ENCODE results near the gene ZNF750.

ZNF750 gene

GRCh38 chr17:82839617-82840292 lies at the start of gene ZNF750:
Gene ZNF750, minus strand, starts transcription at chr17:82840022. Its CDS starts 7,568 bp downstream, at chr17:82832454.
- no peaks in the 10 kb centered on the region for H3K4me1 ChIP-seq (ENCODE audit: control insufficient read depth, insufficient read depth, low read length)
- H3K27ac ChIP-seq (ENCODE audit: low read depth, low read length), result no peak within 1 kb of the TSS

GRCh38 chr17:82888583-82889495 lies 49.0 kb upstream of the ZNF750 start:
- no peaks in the 10 kb centered on the region for H3K27me3 ChIP-seq (ENCODE audit: control insufficient read depth, insufficient read depth, low read length)
- no peak overlapping the region for H3K9ac ChIP-seq (ENCODE audit: low read length)
- H3K36me3 ChIP-seq (ENCODE audit: control insufficient read depth, insufficient read depth, low read length), result peaks cover 5% of the 10 kb centered on the region
- no peaks in the 10 kb centered on the region for H3K4me1 ChIP-seq (ENCODE audit: control insufficient read depth, insufficient read depth, low read length)
- H3K27ac ChIP-seq (ENCODE audit: low read depth, low read length), result no peak overlapping the region
- no peak overlapping the region for H3K4me3 ChIP-seq (ENCODE audit: low read length)

More at GRCh38 chr17:82839617-82840292, at the start of gene ZNF750:
- no peak within 1 kb of the TSS for H3K9ac ChIP-seq (ENCODE audit: low read length)
- no peaks in the 10 kb centered on the region for H3K36me3 ChIP-seq (ENCODE audit: control insufficient read depth, insufficient read depth, low read length)
- H3K4me3 ChIP-seq (ENCODE audit: low read length), result no peak within 1 kb of the TSS
- no peaks in the 10 kb centered on the region for H3K27me3 ChIP-seq (ENCODE audit: control insufficient read depth, insufficient read depth, low read length)

- no peaks in the 10 kb centered on the region for H3K4me1 ChIP-seq (ENCODE audit: control insufficient read depth, insufficient read depth, low read length)
- no peak overlapping the region for H3K27ac ChIP-seq (ENCODE audit: low read depth, low read length)
Measured at GRCh38 chr17:82887255-82888164, 47.7 kb upstream of the ZNF750 start.

GRCh38 chr17:82884970-82885353 lies 45.1 kb upstream of the ZNF750 start:
- no peaks in the 10 kb centered on the region for H3K4me1 ChIP-seq (ENCODE audit: control insufficient read depth, insufficient read depth, low read length)
- H3K27ac ChIP-seq (ENCODE audit: low read depth, low read length), result no peak overlapping the region
- no peaks in the 10 kb centered on the region for H3K27me3 ChIP-seq (ENCODE audit: control insufficient read depth, insufficient read depth, low read length)
- no peak overlapping the region for H3K4me3 ChIP-seq (ENCODE audit: low read length)
- no peak overlapping the region for H3K9ac ChIP-seq (ENCODE audit: low read length)
- peaks cover 5% of the 10 kb centered on the region for H3K36me3 ChIP-seq (ENCODE audit: control insufficient read depth, insufficient read depth, low read length)

More at GRCh38 chr17:82887255-82888164, 47.7 kb upstream of the ZNF750 start:
- Histone ChIP-seq H3K36me3 (ENCODE audit: control insufficient read depth, insufficient read depth, low read length) (peaks cover 5% of the 10 kb centered on the region), H3K27me3 (ENCODE audit: control insufficient read depth, insufficient read depth, low read length) (no peaks in the 10 kb centered on the region), H3K9ac (ENCODE audit: low read length) (no peak overlapping the region), H3K4me3 (ENCODE audit: low read length) (no peak overlapping the region)

- H3K27me3 ChIP-seq (ENCODE audit: control insufficient read depth, insufficient read depth, low read length), result no peaks in the 10 kb centered on the region
Measured at GRCh38 chr17:82884341-82884969, 44.6 kb upstream of the ZNF750 start.

GRCh38 chr17:82883419-82884031 lies 43.7 kb upstream of the ZNF750 start:
- Histone ChIP-seq H3K27ac (ENCODE audit: low read depth, low read length) (no peak overlapping the region), H3K9ac (ENCODE audit: low read length) (no peak overlapping the region), H3K4me3 (ENCODE audit: low read length) (no peak overlapping the region), H3K4me1 (ENCODE audit: control insufficient read depth, insufficient read depth, low read length) (no peaks in the 10 kb centered on the region), H3K27me3 (ENCODE audit: control insufficient read depth, insufficient read depth, low read length) (no peaks in the 10 kb centered on the region), H3K36me3 (ENCODE audit: control insufficient read depth, insufficient read depth, low read length) (peaks cover 5% of the 10 kb centered on the region)

More at GRCh38 chr17:82884341-82884969, 44.6 kb upstream of the ZNF750 start:
- Histone ChIP-seq H3K36me3 (ENCODE audit: control insufficient read depth, insufficient read depth, low read length) (peaks cover 5% of the 10 kb centered on the region), H3K27ac (ENCODE audit: low read depth, low read length) (no peak overlapping the region), H3K4me3 (ENCODE audit: low read length) (no peak overlapping the region), H3K4me1 (ENCODE audit: control insufficient read depth, insufficient read depth, low read length) (no peaks in the 10 kb centered on the region), H3K9ac (ENCODE audit: low read length) (no peak overlapping the region)

- no peak overlapping the region for H3K4me3 ChIP-seq (ENCODE audit: low read length)
- H3K27me3 ChIP-seq (ENCODE audit: control insufficient read depth, insufficient read depth, low read length), result no peaks in the 10 kb centered on the region
- H3K4me1 ChIP-seq (ENCODE audit: control insufficient read depth, insufficient read depth, low read length), result no peaks in the 10 kb centered on the region
- no peak overlapping the region for H3K9ac ChIP-seq (ENCODE audit: low read length)
- H3K36me3 ChIP-seq (ENCODE audit: control insufficient read depth, insufficient read depth, low read length), result peaks cover 5% of the 10 kb centered on the region
- no peak overlapping the region for H3K27ac ChIP-seq (ENCODE audit: low read depth, low read length)
Measured at GRCh38 chr17:82882715-82883418, 43.0 kb upstream of the ZNF750 start.

GRCh38 chr17:82881900-82882714 lies 42.3 kb upstream of the ZNF750 start:
- no peaks in the 10 kb centered on the region for H3K4me1 ChIP-seq (ENCODE audit: control insufficient read depth, insufficient read depth, low read length)
- peaks cover under 1% of the 10 kb centered on the region for H3K36me3 ChIP-seq (ENCODE audit: control insufficient read depth, insufficient read depth, low read length)
- no peak overlapping the region for H3K4me3 ChIP-seq (ENCODE audit: low read length)
- no peaks in the 10 kb centered on the region for H3K27me3 ChIP-seq (ENCODE audit: control insufficient read depth, insufficient read depth, low read length)
- no peak overlapping the region for H3K27ac ChIP-seq (ENCODE audit: low read depth, low read length)
- H3K9ac ChIP-seq (ENCODE audit: low read length), result no peak overlapping the region

- Histone ChIP-seq H3K4me1 (ENCODE audit: control insufficient read depth, insufficient read depth, low read length) (peaks cover 2% of the 10 kb centered on the region), H3K9ac (ENCODE audit: low read length) (no peak overlapping the region), H3K27ac (ENCODE audit: low read depth, low read length) (no peak overlapping the region)
Measured at GRCh38 chr17:82881324-82881823, 41.6 kb upstream of the ZNF750 start.

GRCh38 chr17:82880620-82881323 lies 41.0 kb upstream of the ZNF750 start:
- peaks cover 5% of the 10 kb centered on the region for H3K4me1 ChIP-seq (ENCODE audit: control insufficient read depth, insufficient read depth, low read length)
- no peaks in the 10 kb centered on the region for H3K27me3 ChIP-seq (ENCODE audit: control insufficient read depth, insufficient read depth, low read length)
- no peak overlapping the region for H3K9ac ChIP-seq (ENCODE audit: low read length)
- H3K36me3 ChIP-seq (ENCODE audit: control insufficient read depth, insufficient read depth, low read length), result no peaks in the 10 kb centered on the region
- no peak overlapping the region for H3K27ac ChIP-seq (ENCODE audit: low read depth, low read length)
- no peak overlapping the region for H3K4me3 ChIP-seq (ENCODE audit: low read length)

More at GRCh38 chr17:82881324-82881823, 41.6 kb upstream of the ZNF750 start:
- no peak overlapping the region for H3K4me3 ChIP-seq (ENCODE audit: low read length)
- no peaks in the 10 kb centered on the region for H3K27me3 ChIP-seq (ENCODE audit: control insufficient read depth, insufficient read depth, low read length)
- no peaks in the 10 kb centered on the region for H3K36me3 ChIP-seq (ENCODE audit: control insufficient read depth, insufficient read depth, low read length)

Data from rectal smooth muscle tissue (tissue), 1 donor.